H9 (cell line): ENCODE measurements around the gene LPCAT2. TPM values are rescaled to one million over a fixed set of nuclear protein-coding genes. Genes with fewer than 3 reads are reported as not detected.

ENCODE experiments used
- DNase-seq: peaks from one replicate; pipeline ENCODE4 v3.0.0-alpha.2; 2017
- H2AFZ ChIP-seq: one replicate; pipeline ENCODE4 v1.6.1; 2013; ENCODE audit warnings: mild to moderate bottlenecking, low read length, control low read depth, moderate library complexity
- H2AK5ac ChIP-seq: 2 replicates; pipeline ENCODE4 v1.6.1; 2013; ENCODE audit warnings: low read length, control low read depth, mixed read lengths; ENCODE audit not compliant: insufficient read length
- H2BK120ac ChIP-seq: one replicate; pipeline ENCODE4 v1.6.1; 2013; ENCODE audit warnings: low read depth, mild to moderate bottlenecking, low read length, control low read depth, inconsistent platforms; ENCODE audit not compliant: poor library complexity, severe bottlenecking
- H2BK12ac ChIP-seq: 2 replicates; pipeline ENCODE4 v1.6.1; 2013; ENCODE audit warnings: low read length, control low read depth, mixed read lengths, low read depth; ENCODE audit not compliant: insufficient read length
- H2BK15ac ChIP-seq: 2 replicates; pipeline ENCODE4 v1.6.1; 2013; ENCODE audit warnings: low read depth, low read length, control low read depth
- H2BK20ac ChIP-seq: one replicate; pipeline ENCODE4 v1.6.1; 2013; ENCODE audit warnings: low read depth, mild to moderate bottlenecking, low read length, control low read depth, inconsistent platforms; ENCODE audit not compliant: poor library complexity, severe bottlenecking
- H2BK5ac ChIP-seq: 2 replicates; pipeline ENCODE4 v1.6.1; 2013; ENCODE audit warnings: low read length, control low read depth, mixed read lengths; ENCODE audit not compliant: insufficient read length
- H3K14ac ChIP-seq: 2 replicates; pipeline ENCODE4 v1.6.1; 2013; ENCODE audit warnings: low read length, control low read depth; ENCODE audit not compliant: insufficient read depth
- H3K18ac ChIP-seq: 2 replicates; pipeline ENCODE4 v1.6.1; 2013; ENCODE audit warnings: low read depth, mild to moderate bottlenecking, mixed read lengths, low read length, control low read depth; ENCODE audit not compliant: insufficient read length
- H3K23ac ChIP-seq: 2 replicates; pipeline ENCODE4 v1.6.1; 2013; ENCODE audit warnings: low read length, control low read depth, mixed read lengths, low read depth; ENCODE audit not compliant: insufficient read length
- H3K23me2 ChIP-seq: 2 replicates; pipeline ENCODE4 v1.6.1; 2013; ENCODE audit warnings: low read depth, mild to moderate bottlenecking, mixed read lengths, low read length, control low read depth; ENCODE audit not compliant: insufficient read length, poor library complexity, severe bottlenecking
- H3K27ac ChIP-seq: 2 replicates; pipeline ENCODE4 v1.5.1; 2013; ENCODE audit warnings: low read length, control low read depth, mixed read lengths, low read depth; ENCODE audit not compliant: insufficient read length
- H3K27me3 ChIP-seq: 2 replicates; pipeline ENCODE4 v1.6.1; 2013; ENCODE audit warnings: low read length, control low read depth, inconsistent platforms; ENCODE audit not compliant: insufficient read depth
- H3K4ac ChIP-seq: 2 replicates; pipeline ENCODE4 v1.6.1; 2013; ENCODE audit warnings: low read depth, mild to moderate bottlenecking, control low read depth, inconsistent platforms, low read length, moderate library complexity
- H3K4me1 ChIP-seq: 2 replicates; pipeline ENCODE4 v1.6.1; 2013; ENCODE audit warnings: low read length, control low read depth, inconsistent platforms; ENCODE audit not compliant: insufficient read depth
- H3K4me2 ChIP-seq: 2 replicates; pipeline ENCODE4 v1.6.1; 2013; ENCODE audit warnings: low read length, control low read depth, mixed read lengths; ENCODE audit not compliant: insufficient read length, insufficient read depth
- H3K56ac ChIP-seq: 2 replicates; pipeline ENCODE4 v1.6.1; 2013; ENCODE audit warnings: low read depth, mild to moderate bottlenecking, mixed read lengths, low read length, control low read depth; ENCODE audit not compliant: insufficient read length
- H3K79me1 ChIP-seq: 2 replicates; pipeline ENCODE4 v1.6.1; 2013; ENCODE audit warnings: low read depth, mild to moderate bottlenecking, moderate library complexity, low read length, control low read depth, inconsistent platforms; ENCODE audit not compliant: insufficient read depth, poor library complexity, severe bottlenecking
- H3K79me2 ChIP-seq: 2 replicates; pipeline ENCODE4 v1.6.1; 2013; ENCODE audit warnings: low read length, control low read depth, inconsistent platforms; ENCODE audit not compliant: insufficient read depth
- H3K9ac ChIP-seq: 2 replicates; pipeline ENCODE4 v1.6.1; 2013; ENCODE audit warnings: low read length, control low read depth, mixed read lengths; ENCODE audit not compliant: insufficient read length; ENCODE audit errors: extremely low read depth
- H3K9me3 ChIP-seq: one replicate; pipeline ENCODE4 v1.6.1; 2013; ENCODE audit warnings: low read depth, low read length, inconsistent platforms; ENCODE audit not compliant: control insufficient read depth
- H3T11ph ChIP-seq: one replicate; pipeline ENCODE4 v1.6.1; 2013; ENCODE audit warnings: mild to moderate bottlenecking, low read length, control low read depth, inconsistent platforms
- H4K20me1 ChIP-seq: one replicate; pipeline ENCODE4 v1.6.1; 2013; ENCODE audit not compliant: control insufficient read depth, insufficient read length, insufficient read depth
- H4K5ac ChIP-seq: 2 replicates; pipeline ENCODE4 v1.6.1; 2013; ENCODE audit warnings: low read depth, mild to moderate bottlenecking, mixed read lengths, low read length, control low read depth; ENCODE audit not compliant: insufficient read length
- H4K8ac ChIP-seq: replicated peaks from 2 replicates; pipeline ENCODE4 v1.6.1; 2013; ENCODE audit warnings: low read length, control low read depth, mixed read lengths, low read depth; ENCODE audit not compliant: insufficient read length
- H4K91ac ChIP-seq: 2 replicates; pipeline ENCODE4 v1.6.1; 2013; ENCODE audit warnings: low read depth, mild to moderate bottlenecking, moderate library complexity, mixed read lengths, low read length, control low read depth; ENCODE audit not compliant: insufficient read length
- H3K27ac Mint-ChIP-seq, 3 experiments: 2 replicates in 2 of 3; 3 replicates in 1 of 3; pipeline ENCODE4 v1.8.0; 2020 to 2021; ENCODE audit warnings: mixed read lengths in 3 of 3, mild to moderate bottlenecking in 1 of 3, moderate library complexity in 1 of 3
- H3K27me3 Mint-ChIP-seq: 2 replicates; pipeline ENCODE4 v1.8.0; 2021; ENCODE audit warnings: low read depth, mild to moderate bottlenecking, moderate library complexity, mixed read lengths
- H3K36me3 Mint-ChIP-seq, 3 experiments: 2 replicates in 2 of 3; 3 replicates in 1 of 3; pipeline ENCODE4 v1.8.0; 2020 to 2021; ENCODE audit warnings: low read depth in 3 of 3, mixed read lengths in 3 of 3; ENCODE audit not compliant: insufficient read depth in 1 of 3
- H3K4me1 Mint-ChIP-seq, 2 experiments: 2 replicates each; pipeline ENCODE4 v1.8.0; 2020; ENCODE audit warnings: mixed read lengths in 2 of 2
- H3K4me3 Mint-ChIP-seq, 2 experiments: 2 replicates in 1 of 2; 3 replicates in 1 of 2; pipeline ENCODE4 v1.8.0; 2020 to 2021; ENCODE audit warnings: mild to moderate bottlenecking in 2 of 2, mixed read lengths in 2 of 2, moderate library complexity in 1 of 2
- H3K9me3 Mint-ChIP-seq, 2 experiments: 2 replicates in 1 of 2; 3 replicates in 1 of 2; pipeline ENCODE4 v1.8.0; 2020; ENCODE audit warnings: mild to moderate bottlenecking in 2 of 2, mixed read lengths in 2 of 2, moderate library complexity in 1 of 2
- CTCF ChIP-seq: fragments of 200-600 bp; sonication (generic); conservative IDR thresholded peaks from 3 replicates; pipeline ENCODE4 v1.8.0; 2021; ENCODE audit warnings: antibody characterized with exemption, mild to moderate bottlenecking
- WGBS: extraction: QIAGEN DNeasy Blood & Tissue Kit; methylation state at CpG from one replicate; pipeline ENCODE4 v1.1.7; 2013; ENCODE audit warnings: missing lambda C conversion rate, low lambda C conversion rate, mixed read lengths; ENCODE audit not compliant: insufficient read length; ENCODE audit errors: extremely low coverage; 5-methylcytosine and 5-hydroxymethylcytosine counted together
- total RNA-seq: library from RNA; stranded (reverse); gene quantifications from 2 replicates; pipeline ENCODE4 v1.2.1, GENCODE V29; 2021

LPCAT2 gene
- total RNA-seq, 1 experiment from 2014 or later = 2.8 TPM

GRCh38 chr16:55502801-55503366, 6.0 kb upstream of the LPCAT2 start:
- no peak overlapping the region for H3K18ac ChIP-seq
- H3K27ac Mint-ChIP-seq = no peak overlapping the region
- H3K56ac ChIP-seq = no peak overlapping the region
- no peaks in the 10 kb centered on the region for H3K27me3 ChIP-seq
- H4K91ac ChIP-seq = no peak overlapping the region
- H2BK120ac ChIP-seq = no peak overlapping the region
- no peaks in the 10 kb centered on the region for H3K79me1 ChIP-seq
- no peak overlapping the region for H2BK5ac ChIP-seq
- H2AK5ac ChIP-seq = no peak overlapping the region
- H2BK15ac ChIP-seq = no peak overlapping the region
- H3K4me1 ChIP-seq = no peaks in the 10 kb centered on the region
- H3K23ac ChIP-seq = no peak overlapping the region
- no peak overlapping the region for H4K5ac ChIP-seq
- H3K36me3 Mint-ChIP-seq = peaks cover 2 to 8% (median 5%) of the 10 kb centered on the region in 3 experiments; a peak in 3 of 7 replicates
- H3K9me3 ChIP-seq = no peaks in the 10 kb centered on the region
- no peak overlapping the region for H3K4ac ChIP-seq
- no peak overlapping the region for H4K8ac ChIP-seq
- H4K20me1 ChIP-seq = no peaks in the 10 kb centered on the region
- no peak overlapping the region for H3T11ph ChIP-seq
- no peak overlapping the region for H3K9ac ChIP-seq
- no peaks in the 10 kb centered on the region for H3K27me3 Mint-ChIP-seq
- H2AFZ ChIP-seq = no peak overlapping the region
- WGBS = no CpG with 5 or more reads among the region's 13 CpGs
- DNase-seq = peak; percentile 32
- H2BK20ac ChIP-seq = no peak overlapping the region
- H3K23me2 ChIP-seq = no peaks in the 10 kb centered on the region
- no peak overlapping the region for H2BK12ac ChIP-seq
- no peaks in the 10 kb centered on the region for H3K79me2 ChIP-seq
- H3K4me2 ChIP-seq = no peak overlapping the region
- no peak overlapping the region for H3K27ac ChIP-seq
- H3K9me3 Mint-ChIP-seq = no peaks in the 10 kb centered on the region
- H3K4me3 Mint-ChIP-seq = no peak overlapping the region
- H3K4me1 Mint-ChIP-seq = peaks cover 4 to 7% of the 10 kb centered on the region in 2 experiments; a peak in 1 of 4 replicates
- TF ChIP-seq CTCF = no peak
- no peak overlapping the region for H3K14ac ChIP-seq
